ENCODE results near the gene NEUROD4. TPM values are rescaled to one million over a fixed set of nuclear protein-coding genes. Genes with fewer than 3 reads are reported as not detected.

Gene NEUROD4
- polyA plus RNA-seq, 1 of the 3 experiments (the other 2 are of a cell fraction) = not detected

DNA sequence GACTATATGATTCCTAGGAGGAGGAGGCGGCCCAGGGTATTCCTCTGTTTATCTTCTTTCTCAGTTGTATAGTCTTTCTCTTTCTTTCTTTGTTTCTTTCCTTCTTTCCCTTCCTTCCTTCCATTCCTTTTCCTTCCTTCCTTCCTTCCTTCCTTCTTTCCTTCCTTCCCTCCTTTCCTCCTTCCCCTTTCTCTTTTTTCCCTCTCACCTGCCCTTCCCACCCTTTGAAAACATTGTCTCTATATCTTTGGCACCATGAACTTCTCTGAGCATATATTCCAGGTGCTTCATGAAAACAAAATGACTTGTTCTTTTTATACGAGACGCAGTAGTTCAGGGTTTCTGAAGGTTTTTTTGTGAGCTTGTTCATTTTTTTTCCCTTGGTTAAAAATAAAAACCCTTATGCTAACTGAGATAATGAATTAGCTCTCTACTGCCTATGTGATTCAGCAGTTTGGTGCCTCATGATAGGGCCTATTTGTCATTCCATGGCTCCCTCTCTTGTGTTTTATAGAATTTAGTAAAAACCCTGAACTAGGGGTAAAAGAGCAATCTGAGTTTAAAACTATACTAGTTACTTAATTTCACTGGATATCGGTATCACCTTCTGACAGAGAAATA is 32.1 kb upstream of the NEUROD4 start:
- Histone ChIP-seq H3K4me3 (ENCODE audit: low read depth in 2 of 2, low read length in 1 of 2) (no peak overlapping the region), H4K20me1 (ENCODE audit: insufficient read depth) (no peaks in the 10 kb centered on the region), H2AFZ (ENCODE audit: low read depth) (no peak overlapping the region), H3K4me2 (no peak overlapping the region), H3K9ac (no peak overlapping the region), H3K27ac (ENCODE audit: low read depth in 2 of 2, low read length in 1 of 2) (no peak overlapping the region), H3K9me2 (no peaks in the 10 kb centered on the region), H3K27me3 (ENCODE audit: insufficient read depth) (peaks cover 7% of the 10 kb centered on the region; the same call in 1 of the 2 replicates), H3F3A (replicated peaks; ENCODE audit: insufficient read depth) (no peaks in the 10 kb centered on the region), H3K36me3 (replicated peaks in 1 of 2; ENCODE audit: control insufficient read depth in 1 of 2, insufficient read depth in 2 of 2, low read length in 1 of 2) (no peaks in the 10 kb centered on the region), H3K4me1 (ENCODE audit: control insufficient read depth in 1 of 2, insufficient read depth in 2 of 2, low read depth in 1 of 2, low read length in 1 of 2) (no peaks in the 10 kb centered on the region), H3K9me3 (no peaks in the 10 kb centered on the region), H3K79me2 (ENCODE audit: insufficient read depth) (no peaks in the 10 kb centered on the region)
- 4% methylated on average over 4 of the region's 4 CpGs for WGBS (ENCODE audit: low lambda C conversion rate)
- CTCF ChIA-PET = interaction anchor here (0.7 to 0.9 kb wide), 2 partner anchors 15 to 102 kb away, joined by 3 read pairs; no protein-coding TSS in a partner anchor
- TF ChIP-seq, protein P1, sequence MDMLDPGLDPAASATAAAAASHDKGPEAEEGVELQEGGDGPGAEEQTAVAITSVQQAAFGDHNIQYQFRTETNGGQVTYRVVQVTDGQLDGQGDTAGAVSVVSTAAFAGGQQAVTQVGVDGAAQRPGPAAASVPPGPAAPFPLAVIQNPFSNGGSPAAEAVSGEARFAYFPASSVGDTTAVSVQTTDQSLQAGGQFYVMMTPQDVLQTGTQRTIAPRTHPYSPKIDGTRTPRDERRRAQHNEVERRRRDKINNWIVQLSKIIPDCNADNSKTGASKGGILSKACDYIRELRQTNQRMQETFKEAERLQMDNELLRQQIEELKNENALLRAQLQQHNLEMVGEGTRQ (IDR thresholded peaks at IDR 0.05; ENCODE audit: borderline replicate concordance, low read depth, low read length) = no peak
- TF ChIP-seq GABPA (IDR thresholded peaks at IDR 0.05; ENCODE audit: low read depth) (no peak), MXI1 (IDR thresholded peaks at IDR 0.05; ENCODE audit: low read depth, low read length) (no peak), RXRA (IDR thresholded peaks at IDR 0.05; ENCODE audit: borderline replicate concordance, low read depth) (no peak), NRF1 (IDR thresholded peaks at IDR 0.05; ENCODE audit: low read depth, low read length) (no peak), TAF1 (IDR thresholded peaks at IDR 0.05; ENCODE audit: borderline replicate concordance, low read depth, low read length) (no peak), SMC3 (IDR thresholded peaks at IDR 0.05; ENCODE audit: low read depth, low read length) (no peak), CHD2 (IDR thresholded peaks at IDR 0.05; ENCODE audit: low read length, partially characterized antibody) (no peak)
- TF ChIP-seq, protein P2, sequence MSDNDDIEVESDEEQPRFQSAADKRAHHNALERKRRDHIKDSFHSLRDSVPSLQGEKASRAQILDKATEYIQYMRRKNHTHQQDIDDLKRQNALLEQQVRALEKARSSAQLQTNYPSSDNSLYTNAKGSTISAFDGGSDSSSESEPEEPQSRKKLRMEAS (IDR thresholded peaks at IDR 0.05; ENCODE audit: low read depth) = no peak
- TF ChIP-seq, protein P3, sequence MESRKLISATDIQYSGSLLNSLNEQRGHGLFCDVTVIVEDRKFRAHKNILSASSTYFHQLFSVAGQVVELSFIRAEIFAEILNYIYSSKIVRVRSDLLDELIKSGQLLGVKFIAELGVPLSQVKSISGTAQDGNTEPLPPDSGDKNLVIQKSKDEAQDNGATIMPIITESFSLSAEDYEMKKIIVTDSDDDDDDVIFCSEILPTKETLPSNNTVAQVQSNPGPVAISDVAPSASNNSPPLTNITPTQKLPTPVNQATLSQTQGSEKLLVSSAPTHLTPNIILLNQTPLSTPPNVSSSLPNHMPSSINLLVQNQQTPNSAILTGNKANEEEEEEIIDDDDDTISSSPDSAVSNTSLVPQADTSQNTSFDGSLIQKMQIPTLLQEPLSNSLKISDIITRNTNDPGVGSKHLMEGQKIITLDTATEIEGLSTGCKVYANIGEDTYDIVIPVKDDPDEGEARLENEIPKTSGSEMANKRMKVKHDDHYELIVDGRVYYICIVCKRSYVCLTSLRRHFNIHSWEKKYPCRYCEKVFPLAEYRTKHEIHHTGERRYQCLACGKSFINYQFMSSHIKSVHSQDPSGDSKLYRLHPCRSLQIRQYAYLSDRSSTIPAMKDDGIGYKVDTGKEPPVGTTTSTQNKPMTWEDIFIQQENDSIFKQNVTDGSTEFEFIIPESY (IDR thresholded peaks at IDR 0.05; ENCODE audit: borderline replicate concordance, low read depth) = no peak
- TF ChIP-seq, protein P4, sequence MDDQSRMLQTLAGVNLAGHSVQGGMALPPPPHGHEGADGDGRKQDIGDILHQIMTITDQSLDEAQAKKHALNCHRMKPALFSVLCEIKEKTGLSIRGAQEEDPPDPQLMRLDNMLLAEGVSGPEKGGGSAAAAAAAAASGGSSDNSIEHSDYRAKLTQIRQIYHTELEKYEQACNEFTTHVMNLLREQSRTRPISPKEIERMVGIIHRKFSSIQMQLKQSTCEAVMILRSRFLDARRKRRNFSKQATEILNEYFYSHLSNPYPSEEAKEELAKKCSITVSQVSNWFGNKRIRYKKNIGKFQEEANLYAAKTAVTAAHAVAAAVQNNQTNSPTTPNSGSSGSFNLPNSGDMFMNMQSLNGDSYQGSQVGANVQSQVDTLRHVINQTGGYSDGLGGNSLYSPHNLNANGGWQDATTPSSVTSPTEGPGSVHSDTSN (IDR thresholded peaks at IDR 0.05) = no peak
- TF ChIP-seq, protein P5, sequence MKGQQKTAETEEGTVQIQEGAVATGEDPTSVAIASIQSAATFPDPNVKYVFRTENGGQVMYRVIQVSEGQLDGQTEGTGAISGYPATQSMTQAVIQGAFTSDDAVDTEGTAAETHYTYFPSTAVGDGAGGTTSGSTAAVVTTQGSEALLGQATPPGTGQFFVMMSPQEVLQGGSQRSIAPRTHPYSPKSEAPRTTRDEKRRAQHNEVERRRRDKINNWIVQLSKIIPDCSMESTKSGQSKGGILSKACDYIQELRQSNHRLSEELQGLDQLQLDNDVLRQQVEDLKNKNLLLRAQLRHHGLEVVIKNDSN (IDR thresholded peaks at IDR 0.05; ENCODE audit: borderline replicate concordance, low read depth) = no peak
- TF ChIP-seq, protein P6, sequence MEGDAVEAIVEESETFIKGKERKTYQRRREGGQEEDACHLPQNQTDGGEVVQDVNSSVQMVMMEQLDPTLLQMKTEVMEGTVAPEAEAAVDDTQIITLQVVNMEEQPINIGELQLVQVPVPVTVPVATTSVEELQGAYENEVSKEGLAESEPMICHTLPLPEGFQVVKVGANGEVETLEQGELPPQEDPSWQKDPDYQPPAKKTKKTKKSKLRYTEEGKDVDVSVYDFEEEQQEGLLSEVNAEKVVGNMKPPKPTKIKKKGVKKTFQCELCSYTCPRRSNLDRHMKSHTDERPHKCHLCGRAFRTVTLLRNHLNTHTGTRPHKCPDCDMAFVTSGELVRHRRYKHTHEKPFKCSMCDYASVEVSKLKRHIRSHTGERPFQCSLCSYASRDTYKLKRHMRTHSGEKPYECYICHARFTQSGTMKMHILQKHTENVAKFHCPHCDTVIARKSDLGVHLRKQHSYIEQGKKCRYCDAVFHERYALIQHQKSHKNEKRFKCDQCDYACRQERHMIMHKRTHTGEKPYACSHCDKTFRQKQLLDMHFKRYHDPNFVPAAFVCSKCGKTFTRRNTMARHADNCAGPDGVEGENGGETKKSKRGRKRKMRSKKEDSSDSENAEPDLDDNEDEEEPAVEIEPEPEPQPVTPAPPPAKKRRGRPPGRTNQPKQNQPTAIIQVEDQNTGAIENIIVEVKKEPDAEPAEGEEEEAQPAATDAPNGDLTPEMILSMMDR (IDR thresholded peaks at IDR 0.05) = no peak
- no peak for DNase-seq
- POLR2A ChIA-PET = no interaction called here

Measured in SK-N-SH (cell line).